ENCODE data around the gene CLEC16A.

The CLEC16A gene

DNA sequence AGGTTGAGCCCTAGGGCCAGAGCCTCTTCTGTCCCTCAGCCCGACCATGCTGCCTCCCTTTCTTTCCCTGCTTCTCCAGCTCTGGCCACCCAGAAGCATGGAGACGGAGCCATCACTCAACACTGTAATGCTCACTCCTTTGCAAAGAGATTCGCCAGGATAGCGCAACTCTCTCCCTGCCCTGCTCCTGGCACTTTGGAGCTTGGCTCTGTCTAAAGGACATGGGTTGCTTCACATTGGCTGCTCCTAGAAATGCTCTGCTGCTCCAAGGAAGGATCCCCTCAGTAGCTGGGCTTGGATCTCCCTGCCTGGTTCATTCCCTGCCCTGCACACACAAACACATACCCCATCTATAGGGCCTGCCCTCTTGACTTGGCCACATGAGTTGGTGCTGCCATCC, 76.0 kb downstream of the CLEC16A start:
- DNase-seq = no peak

DNA sequence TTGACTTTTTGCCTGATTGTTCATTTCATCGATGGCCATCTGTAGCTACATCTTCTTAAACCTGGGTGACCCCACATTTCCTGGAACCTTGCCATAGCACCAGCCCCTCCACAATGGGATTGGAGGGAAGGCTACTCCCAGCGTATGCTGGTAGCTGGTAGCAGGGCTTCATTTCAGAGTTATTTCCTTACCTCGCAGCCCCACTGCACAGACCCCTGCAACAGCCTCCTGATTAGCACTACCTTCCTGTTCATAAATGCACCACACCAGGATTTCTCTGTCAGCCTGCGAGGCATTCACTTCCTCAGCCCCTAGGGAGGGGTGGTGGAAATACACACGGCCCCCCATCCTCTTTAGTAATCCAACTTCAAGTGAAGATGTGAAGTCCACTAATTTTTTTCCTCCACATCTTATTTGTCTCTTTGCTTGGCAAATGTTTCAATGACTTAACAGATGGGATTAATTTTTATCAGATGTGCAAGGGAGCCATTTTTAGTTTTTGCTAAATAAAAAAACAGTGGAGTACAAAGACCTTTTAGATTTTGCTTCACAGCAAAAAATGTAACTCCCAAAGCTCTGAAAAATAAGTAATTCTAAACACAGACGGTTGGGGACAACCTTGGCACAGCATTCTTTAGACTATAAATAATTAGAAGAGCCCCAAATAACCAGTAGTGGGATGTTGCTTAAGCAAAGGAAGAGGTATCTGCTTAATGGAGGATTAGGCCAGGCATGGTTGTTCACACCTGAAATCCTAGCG, 76.6 kb downstream of the CLEC16A start:
- no peak for DNase-seq

- DNase-seq = no peak
Measured at GRCh38 chr16:11022002-11022401, 77.6 kb downstream of the CLEC16A start.

- no peak for DNase-seq
Measured at GRCh38 chr16:11023262-11024039, 79.1 kb downstream of the CLEC16A start.

GRCh38 chr16:11024333-11025053, 80.1 kb downstream of the CLEC16A start:
- DNase-seq = no peak

DNA sequence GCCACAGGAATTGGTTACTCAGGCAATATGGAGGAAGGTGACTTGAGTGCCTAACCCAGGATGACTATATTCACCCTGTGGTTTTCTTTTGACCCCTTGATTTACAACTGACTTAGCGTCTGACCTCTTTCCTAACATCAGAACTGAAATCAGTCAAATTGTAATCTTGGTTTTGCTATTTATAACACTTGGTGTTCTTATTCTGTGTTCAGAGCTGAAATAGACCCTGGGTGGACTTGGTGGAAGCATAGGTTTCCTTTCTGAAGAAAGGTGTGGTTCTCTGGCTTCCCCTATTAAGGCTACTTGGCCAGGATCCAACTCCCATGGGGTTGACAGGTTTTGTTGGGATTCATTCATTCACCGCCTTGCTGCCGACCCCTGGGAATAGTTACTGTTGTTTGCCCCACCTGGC, 80.8 kb downstream of the CLEC16A start:
- DNase-seq = no peak

DNA sequence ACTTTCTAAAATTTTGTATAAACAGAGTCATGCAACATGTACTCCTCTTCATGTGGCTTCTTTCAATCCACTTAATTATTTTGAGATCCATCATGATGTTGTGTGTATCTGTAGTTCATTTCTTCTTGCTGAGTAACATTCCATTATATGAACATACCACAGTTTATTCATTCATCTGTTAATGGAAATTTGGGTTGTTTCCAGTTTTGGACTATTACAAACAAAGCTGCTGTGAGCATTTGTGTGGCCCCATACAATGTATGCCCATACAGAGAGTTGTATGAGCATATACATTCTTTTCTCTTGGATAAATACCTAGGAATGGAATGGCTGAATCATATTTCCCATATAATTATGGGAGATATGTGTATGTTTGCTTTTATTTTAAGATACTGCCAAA, 85.6 kb downstream of the CLEC16A start:
- DNase-seq = no peak

GRCh38 chr16:11030990-11031510, 86.7 kb downstream of the CLEC16A start:
- no peak for DNase-seq

GRCh38 chr16:11032000-11032921, 87.9 kb downstream of the CLEC16A start:
- DNase-seq = no peak

GRCh38 chr16:11032922-11033291, 88.5 kb downstream of the CLEC16A start:
- no peak for DNase-seq

DNA sequence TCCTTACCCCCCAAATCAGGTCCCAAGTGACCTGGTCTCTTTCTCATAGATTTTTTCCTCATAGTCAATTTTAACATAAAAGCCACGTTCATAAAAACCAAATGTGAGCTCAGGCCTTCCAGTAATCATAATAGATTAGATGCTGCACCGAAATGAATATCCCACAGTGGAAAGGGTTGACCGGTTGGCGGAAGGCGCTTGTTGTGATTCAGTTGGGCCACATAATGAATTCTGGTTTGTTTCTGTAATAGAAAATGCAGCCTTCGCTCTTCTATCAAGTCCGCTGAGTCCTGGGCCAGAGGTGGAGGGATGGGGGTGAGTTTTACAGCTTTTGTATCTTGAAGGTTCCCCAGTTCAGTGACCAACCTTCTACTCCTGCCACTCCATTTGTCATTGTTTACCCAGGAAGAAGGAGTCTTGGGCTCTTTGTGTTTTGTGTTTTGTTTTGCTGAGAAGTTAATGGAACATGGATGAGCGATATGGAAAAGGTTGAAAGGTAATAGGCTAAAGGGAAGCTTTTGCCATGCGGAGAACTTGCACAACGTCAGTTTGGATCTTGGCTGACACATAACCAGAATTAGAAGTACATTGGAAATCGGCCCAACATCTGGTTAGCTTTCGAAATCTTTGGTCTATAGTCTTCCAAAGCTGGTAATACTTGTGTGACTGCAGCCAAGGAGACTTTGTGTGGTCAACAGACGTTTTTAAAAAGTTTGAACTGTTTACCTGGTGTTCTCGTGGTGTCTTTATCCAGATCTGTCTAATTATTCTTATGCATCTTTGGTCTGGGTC, 89.5 kb downstream of the CLEC16A start:
- DNase-seq = no peak

GRCh38 chr16:11034481-11034931, 90.1 kb downstream of the CLEC16A start:
- no peak for DNase-seq

- DNase-seq = no peak
Measured at GRCh38 chr16:11035096-11035495, 90.7 kb downstream of the CLEC16A start.

- DNase-seq = no peak
Measured at GRCh38 chr16:11036040-11036439, 91.7 kb downstream of the CLEC16A start.

GRCh38 chr16:11036868-11037410, 92.6 kb downstream of the CLEC16A start:
- no peak for DNase-seq

DNA sequence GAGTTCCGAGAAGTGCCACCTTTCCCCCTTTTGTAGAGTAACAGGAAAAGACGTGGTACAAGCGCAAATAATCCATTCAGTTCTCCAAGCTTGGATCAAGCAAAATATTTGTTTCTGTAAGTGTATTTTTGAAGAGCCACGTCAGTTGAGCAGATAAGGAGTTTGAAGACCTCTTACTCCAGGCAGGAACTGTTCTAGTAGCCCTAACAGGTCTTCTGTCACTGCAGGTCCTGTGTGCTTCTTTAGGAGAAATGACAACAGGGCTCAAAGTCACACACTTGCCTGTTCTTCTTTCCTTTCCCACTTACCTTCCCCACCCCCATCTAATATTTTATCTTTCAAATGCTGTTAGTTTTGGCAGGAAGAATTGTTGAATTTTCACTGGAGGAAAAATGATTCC, 93.9 kb downstream of the CLEC16A start:
- DNase-seq = no peak

DNA sequence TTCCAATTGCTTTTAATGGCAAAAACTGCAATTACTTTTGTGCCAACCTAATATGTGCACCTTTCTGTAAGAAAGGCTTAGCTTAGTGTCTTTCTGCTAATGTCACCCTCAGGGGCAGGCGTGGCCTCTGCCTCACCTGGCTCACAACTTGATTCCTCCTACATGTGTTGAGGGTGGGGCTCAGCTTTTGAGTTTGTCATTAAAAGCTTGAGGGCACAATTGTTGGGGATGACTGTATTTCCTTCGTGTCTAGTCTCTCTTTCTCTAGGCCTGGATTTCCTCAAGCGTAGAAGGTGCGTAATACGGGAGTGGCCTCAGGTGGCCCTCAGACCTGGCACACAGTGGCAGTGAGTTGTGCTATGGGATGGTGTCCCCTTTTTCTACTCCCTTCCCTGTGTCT, 94.4 kb downstream of the CLEC16A start:
- DNase-seq = no peak

- DNase-seq = no peak
Measured at GRCh38 chr16:11039726-11040125, 95.4 kb downstream of the CLEC16A start.

GRCh38 chr16:11042191-11042590, 97.8 kb downstream of the CLEC16A start:
- no peak for DNase-seq

- DNase-seq = no peak
Measured at GRCh38 chr16:11045441-11045840, 101.1 kb downstream of the CLEC16A start.

- no peak for DNase-seq
Measured at GRCh38 chr16:11045846-11046245, 101.5 kb downstream of the CLEC16A start.

Measured in NCI-H82 (cell line).